ENCODE results near the gene ARV1. TPM values are rescaled to one million over a fixed set of nuclear protein-coding genes. Genes with fewer than 3 reads are reported as not detected.
"Not testable (repeated sequence)": the region's sequence is repeated elsewhere in the genome, so short reads cannot be mapped to it uniquely, and the experiment has no call there.

Gene ARV1
- polyA plus RNA-seq, 2 of the 4 experiments (the other 2 are of a cell fraction), result 31.2 to 50.0 TPM

DNA sequence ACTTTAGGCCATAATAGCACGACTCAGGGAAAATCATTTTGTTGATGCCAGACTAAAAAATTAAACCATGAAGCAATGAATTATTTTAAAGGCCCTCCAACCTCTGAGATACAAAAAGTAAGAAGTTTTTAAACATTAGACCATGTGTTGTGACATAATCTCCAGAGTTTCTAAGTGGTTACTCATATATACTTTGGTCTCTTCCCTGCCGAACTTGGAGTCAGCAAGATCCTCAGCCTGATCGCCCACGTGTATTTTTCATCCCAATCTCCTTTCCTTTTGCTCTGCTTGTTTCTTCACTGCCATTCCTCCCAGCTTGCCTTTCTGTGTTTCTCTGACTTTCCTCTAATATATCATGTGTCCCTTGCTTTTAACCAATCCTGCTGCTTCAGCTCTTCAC, 3.8 kb downstream of the ARV1 start (continued):
- TF ChIP-seq, protein P1, sequence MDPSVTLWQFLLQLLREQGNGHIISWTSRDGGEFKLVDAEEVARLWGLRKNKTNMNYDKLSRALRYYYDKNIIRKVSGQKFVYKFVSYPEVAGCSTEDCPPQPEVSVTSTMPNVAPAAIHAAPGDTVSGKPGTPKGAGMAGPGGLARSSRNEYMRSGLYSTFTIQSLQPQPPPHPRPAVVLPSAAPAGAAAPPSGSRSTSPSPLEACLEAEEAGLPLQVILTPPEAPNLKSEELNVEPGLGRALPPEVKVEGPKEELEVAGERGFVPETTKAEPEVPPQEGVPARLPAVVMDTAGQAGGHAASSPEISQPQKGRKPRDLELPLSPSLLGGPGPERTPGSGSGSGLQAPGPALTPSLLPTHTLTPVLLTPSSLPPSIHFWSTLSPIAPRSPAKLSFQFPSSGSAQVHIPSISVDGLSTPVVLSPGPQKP (IDR thresholded peaks at IDR 0.05; ENCODE audit: low read depth, low read length), result no peak
- no peak for TF ChIP-seq KDM1A (IDR thresholded peaks at IDR 0.05; ENCODE audit: low read depth)

DNA sequence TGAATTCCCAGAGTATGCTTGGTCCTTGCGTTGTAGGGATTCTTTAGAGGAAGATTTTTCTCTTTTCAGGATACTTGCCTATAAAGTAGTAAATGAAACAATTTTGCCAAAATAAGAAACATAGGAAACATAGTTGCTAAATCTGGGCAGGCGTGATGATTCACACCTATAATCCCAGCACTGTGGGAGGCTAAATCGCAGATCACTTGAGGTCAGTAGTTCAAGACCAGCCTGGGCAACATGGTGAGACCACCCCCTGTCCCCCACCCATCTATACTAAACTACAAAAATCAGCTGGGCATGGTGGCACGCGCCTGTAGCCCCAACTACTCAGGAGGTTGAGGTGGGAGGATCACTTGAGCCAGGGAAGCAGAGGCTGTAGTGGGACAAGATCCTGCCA, 4.9 kb downstream of the ARV1 start:
- Histone ChIP-seq H3K9me3 (no peaks in the 10 kb centered on the region), H3K4me3 (no peak overlapping the region), H3K4me1 (peaks cover 24% of the 10 kb centered on the region), H3K4me2 (no peak overlapping the region), H3K27ac (no peak overlapping the region)
- WGBS (ENCODE audit: missing lambda C conversion rate), result 95% methylated on average over 5 of the region's 5 CpGs
- CTCF ChIA-PET, result no interaction called here
- POLR2A ChIA-PET, result no interaction called here
- no peak for ATAC-seq
- DNase-seq (ENCODE audit: low read depth in 1 of 2, low spot score in 1 of 2), result no peak
- no peak for FAIRE-seq
- TF ChIP-seq NFE2L2 (conservative IDR thresholded peaks at IDR 0.05; ENCODE audit: low read length) (no peak), RAD21 (conservative IDR thresholded peaks at IDR 0.05 in 1 of 2, IDR thresholded peaks at IDR 0.05 in 1 of 2) (no peak), TFCP2L1 (CRISPR knock-in tag; IDR thresholded peaks at IDR 0.05) (no peak), ZFP36 (IDR thresholded peaks at IDR 0.05; ENCODE audit: borderline replicate concordance, partially characterized antibody) (no peak), CTCF (IDR thresholded peaks at IDR 0.05) (no peak), ZSCAN20 (CRISPR knock-in tag; IDR thresholded peaks at IDR 0.05) (no peak), CBX2 (IDR thresholded peaks at IDR 0.05; ENCODE audit: borderline replicate concordance, low read depth) (no peak), TP53 (CRISPR knock-in tag; IDR thresholded peaks at IDR 0.05) (no peak), HES2 (IDR thresholded peaks at IDR 0.05) (no peak), JUN (IDR thresholded peaks at IDR 0.05) (no peak), CBX8 (IDR thresholded peaks at IDR 0.05) (no peak), BCL3 (IDR thresholded peaks at IDR 0.05) (no peak)

DNA sequence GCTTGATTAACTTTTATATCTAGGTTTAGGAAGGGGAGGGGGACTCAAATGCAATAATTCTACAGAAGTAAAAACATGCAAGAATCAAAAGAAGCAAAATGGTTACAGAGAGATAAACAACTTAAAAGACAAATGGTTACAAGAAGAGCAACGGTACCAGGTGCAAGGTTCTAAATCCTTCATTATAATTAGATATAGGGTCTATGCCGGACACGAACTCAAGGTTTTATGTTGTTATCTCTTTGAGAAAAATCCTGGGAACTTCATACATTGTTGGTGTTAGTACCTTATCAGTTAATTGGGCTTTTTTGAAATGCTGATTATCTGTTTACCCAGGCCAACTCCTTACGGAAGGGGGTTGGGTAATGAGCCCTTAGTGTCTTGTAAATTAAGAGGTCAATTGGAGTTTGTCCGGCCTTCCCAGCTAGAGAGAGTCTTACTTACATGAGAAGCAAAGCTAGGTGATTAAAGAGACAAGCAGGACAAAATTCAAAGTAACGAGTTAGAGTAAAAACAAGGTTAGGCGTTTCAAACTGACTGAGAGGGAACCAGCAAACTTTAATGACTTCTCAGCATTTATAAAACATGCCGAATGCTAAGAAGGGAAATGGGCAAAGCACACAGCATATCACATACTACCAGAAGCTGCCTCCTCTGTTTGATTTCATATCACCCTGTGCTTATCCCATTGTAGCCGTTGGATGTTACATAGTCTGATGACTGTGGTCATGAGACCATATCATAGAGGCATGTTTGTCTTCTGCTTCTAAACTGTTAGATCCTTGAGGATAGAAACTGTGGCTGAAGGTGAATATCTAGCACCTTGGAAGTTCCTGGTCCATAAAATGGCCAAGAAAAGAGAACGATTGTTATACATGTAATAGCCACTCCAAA, 6.0 kb downstream of the ARV1 start:
- peaks cover 22% of the 10 kb centered on the region for H3K4me1 ChIP-seq
- DNase-seq (ENCODE audit: low read depth in 1 of 2, low spot score in 1 of 2); POLR2A ChIA-PET; H3K9me3 ChIP-seq; ATAC-seq; H3K4me2 ChIP-seq; CTCF ChIA-PET; H3K27ac ChIP-seq; H3K4me3 ChIP-seq; FAIRE-seq: not testable (repeated sequence)
- 92% methylated on average over 10 of the region's 10 CpGs for WGBS (ENCODE audit: missing lambda C conversion rate)

GRCh38 chr1:230985711-230986110, 6.8 kb downstream of the ARV1 start:
- DNase-seq (ENCODE audit: low read depth in 1 of 2, low spot score in 1 of 2) (no peak), ATAC-seq (no peak), FAIRE-seq (no peak)
- no peaks in the 10 kb centered on the region for H3K9me3 ChIP-seq
- TF ChIP-seq KDM1A (IDR thresholded peaks at IDR 0.05; ENCODE audit: low read depth) (no peak), EHMT2 (IDR thresholded peaks at IDR 0.05; ENCODE audit: low read depth) (no peak), HES2 (IDR thresholded peaks at IDR 0.05) (no peak), FOSL2 (IDR thresholded peaks at IDR 0.05) (no peak), FOSL2 (CRISPR knock-in tag; IDR thresholded peaks at IDR 0.05) (no peak), CHD2 (IDR thresholded peaks at IDR 0.05; ENCODE audit: low read length, partially characterized antibody) (no peak), BHLHE40 (IDR thresholded peaks at IDR 0.05; ENCODE audit: low read depth, low read length) (no peak), TP53 (CRISPR knock-in tag; IDR thresholded peaks at IDR 0.05) (no peak), SREBF2 (IDR thresholded peaks at IDR 0.05) (no peak), ZSCAN20 (CRISPR knock-in tag; IDR thresholded peaks at IDR 0.05) (no peak), POLR2AphosphoS2 (conservative IDR thresholded peaks at IDR 0.05; ENCODE audit: low read length) (no peak), RARB (CRISPR knock-in tag; IDR thresholded peaks at IDR 0.05) (no peak), RNF2 (IDR thresholded peaks at IDR 0.05; ENCODE audit: borderline replicate concordance, low read depth) (no peak), NFE2L2 (conservative IDR thresholded peaks at IDR 0.05; ENCODE audit: low read length) (no peak), RAD21 (conservative IDR thresholded peaks at IDR 0.05 in 1 of 2, IDR thresholded peaks at IDR 0.05 in 1 of 2) (no peak), EHF (CRISPR knock-in tag; IDR thresholded peaks at IDR 0.05) (no peak)
- WGBS (ENCODE audit: missing lambda C conversion rate), result 91% methylated on average over 6 of the region's 6 CpGs
- CTCF ChIA-PET, result no interaction called here
- H3K4me1 ChIP-seq, result peaks cover 14% of the 10 kb centered on the region
- no peak overlapping the region for H3K27ac ChIP-seq
- POLR2A ChIA-PET, result no interaction called here
- H3K4me3 ChIP-seq, result no peak overlapping the region
- H3K4me2 ChIP-seq, result no peak overlapping the region

All from A549 (cell line).